HG03571 (cell line): ENCODE data around the gene RBMS3.

Source experiments
- ATAC-seq: cut with Tn5 transposase; IDR thresholded peaks from one replicate; pipeline ENCODE4 v1.9.1; 2021; ENCODE audit not compliant: unreplicated experiment

Gene RBMS3

DNA sequence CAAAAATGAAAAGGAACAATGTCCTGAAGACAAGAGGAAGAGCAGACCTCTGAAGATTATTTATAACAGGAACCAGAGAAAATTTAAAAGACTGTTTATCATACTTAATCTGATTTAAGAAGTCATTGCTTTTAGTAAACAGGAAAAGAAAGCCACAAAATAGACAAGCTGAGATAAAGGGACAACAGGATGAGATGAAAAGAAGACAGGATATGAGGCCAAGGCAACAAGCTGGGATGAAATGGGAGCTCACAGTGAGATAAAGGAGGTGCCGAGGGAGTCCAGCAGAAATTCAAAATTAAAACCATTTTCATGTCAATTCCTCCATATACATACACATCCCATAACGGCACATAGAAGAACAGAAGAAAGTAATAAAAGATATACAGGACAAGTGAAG lies 277.0 kb downstream of the RBMS3 start:
- no peak for ATAC-seq

DNA sequence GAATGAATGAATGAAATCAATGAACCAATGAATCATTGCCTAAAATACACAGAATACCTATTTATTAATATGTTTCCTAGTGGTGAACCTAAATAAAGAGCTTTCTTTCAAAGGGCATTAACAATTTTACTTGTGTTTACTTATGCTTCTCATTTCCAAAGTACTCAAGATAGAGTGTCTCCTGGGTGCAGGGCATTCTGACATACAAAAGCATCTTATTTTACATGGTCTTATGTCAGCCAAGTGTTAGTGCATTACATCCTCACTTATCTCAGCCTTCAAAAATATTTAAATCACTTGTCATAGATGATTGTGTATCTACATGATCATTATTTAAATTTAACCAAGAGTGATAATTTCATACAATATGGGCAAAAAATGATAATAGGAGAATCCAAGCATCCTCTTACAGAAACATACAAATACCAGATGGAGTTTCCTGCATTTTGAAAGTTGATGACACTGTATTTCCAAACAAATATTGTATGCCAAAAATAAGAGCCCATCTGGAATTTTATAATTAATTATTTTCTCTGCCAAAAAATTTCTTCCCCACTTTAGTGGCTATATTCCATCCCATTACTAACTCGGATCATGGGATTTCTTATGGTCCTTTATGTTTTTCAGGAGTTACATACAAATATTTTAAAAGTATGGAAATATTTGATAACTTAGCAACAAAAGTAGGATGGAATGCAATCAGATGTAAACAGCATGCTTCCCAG lies 279.0 kb downstream of the RBMS3 start:
- ATAC-seq: no peak

GRCh38 chr3:29561651-29562149 lies 280.8 kb downstream of the RBMS3 start:
- ATAC-seq: no peak

DNA sequence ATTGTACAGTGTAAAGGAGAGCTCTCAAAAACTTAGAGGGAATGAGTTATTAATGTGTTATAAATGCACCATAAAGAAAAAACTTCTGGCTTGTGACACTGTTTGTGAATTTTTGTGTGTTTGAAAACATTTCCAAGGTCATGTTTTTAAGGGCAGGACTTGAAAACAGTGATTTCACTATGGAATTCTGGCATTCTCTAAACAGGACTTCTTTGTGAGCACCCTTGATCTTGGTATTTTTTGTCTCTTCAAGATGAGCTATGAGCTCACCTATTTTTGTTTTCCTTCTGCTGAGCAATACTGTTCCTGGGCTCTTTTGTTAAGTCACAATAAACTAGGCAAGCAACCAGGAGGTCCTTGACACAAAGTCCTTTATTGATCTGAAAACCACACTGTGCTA lies 284.4 kb downstream of the RBMS3 start:
- no peak for ATAC-seq

DNA sequence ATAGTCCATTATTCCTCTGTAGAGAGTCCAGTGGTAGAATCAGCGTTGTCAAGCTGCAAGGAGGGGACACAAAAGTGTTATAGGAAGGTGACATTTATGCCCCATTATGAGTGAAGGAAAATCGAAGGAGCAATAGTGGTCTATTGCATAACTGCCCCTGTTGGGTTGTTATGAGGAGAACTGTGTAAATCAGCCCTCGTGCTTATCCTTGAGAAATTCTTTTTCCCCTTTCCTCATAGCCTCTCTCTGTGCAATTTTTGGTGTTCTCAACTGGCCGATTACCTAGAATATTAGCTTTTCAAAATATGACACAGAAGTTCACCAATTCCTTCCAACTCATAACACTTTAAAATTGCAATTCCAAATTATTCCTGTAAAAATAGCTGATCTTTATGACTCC lies 286.6 kb downstream of the RBMS3 start:
- ATAC-seq: no peak

- no peak for ATAC-seq
Observed at GRCh38 chr3:29568355-29568754, 287.5 kb downstream of the RBMS3 start.

GRCh38 chr3:29576181-29576580 lies 295.3 kb downstream of the RBMS3 start:
- ATAC-seq: no peak

GRCh38 chr3:29576675-29577074 lies 295.8 kb downstream of the RBMS3 start:
- no peak for ATAC-seq

- no peak for ATAC-seq
Observed at GRCh38 chr3:29577250-29577649, 296.4 kb downstream of the RBMS3 start.

DNA sequence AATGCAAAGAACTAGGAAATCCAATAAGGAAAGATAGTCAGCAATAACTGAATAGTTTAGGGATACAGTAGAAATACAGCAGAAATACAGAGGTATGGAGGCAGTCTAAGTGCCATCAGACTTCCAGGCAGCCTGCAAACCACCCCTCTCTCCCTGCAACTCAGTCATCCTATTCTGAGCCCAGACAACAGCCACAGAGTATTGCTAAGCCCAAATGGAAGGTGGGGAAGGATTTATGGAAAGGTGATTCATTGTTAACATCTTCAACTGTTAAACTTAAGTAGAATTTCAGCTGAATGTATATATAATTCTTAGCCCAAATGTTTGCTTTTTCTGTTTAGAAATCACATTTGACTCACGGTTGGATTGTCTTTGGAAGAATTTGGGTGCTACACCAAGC lies 300.4 kb downstream of the RBMS3 start:
- no peak for ATAC-seq

DNA sequence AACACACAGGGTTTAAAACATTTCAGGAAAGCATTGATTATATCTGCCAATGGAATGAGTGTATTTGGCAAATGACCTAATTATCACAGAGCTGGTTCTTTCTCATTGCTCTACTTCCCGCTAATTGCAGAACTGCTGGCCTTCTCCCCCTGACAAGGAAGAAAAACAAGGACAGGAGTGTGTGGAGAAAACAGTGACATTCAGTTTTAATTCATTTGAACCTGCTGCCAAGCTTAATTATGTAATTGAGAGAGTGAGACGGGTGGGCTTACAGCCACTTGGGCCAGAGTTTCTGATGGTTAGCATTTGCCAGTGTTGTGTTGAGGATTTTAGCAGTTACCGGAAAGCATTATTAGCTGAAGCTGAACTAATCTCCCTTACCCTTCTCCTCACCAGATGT lies 301.4 kb downstream of the RBMS3 start:
- ATAC-seq: no peak

GRCh38 chr3:29583861-29584260 lies 303.0 kb downstream of the RBMS3 start:
- no peak for ATAC-seq

- no peak for ATAC-seq
Observed at GRCh38 chr3:29585368-29585767, 304.5 kb downstream of the RBMS3 start.

DNA sequence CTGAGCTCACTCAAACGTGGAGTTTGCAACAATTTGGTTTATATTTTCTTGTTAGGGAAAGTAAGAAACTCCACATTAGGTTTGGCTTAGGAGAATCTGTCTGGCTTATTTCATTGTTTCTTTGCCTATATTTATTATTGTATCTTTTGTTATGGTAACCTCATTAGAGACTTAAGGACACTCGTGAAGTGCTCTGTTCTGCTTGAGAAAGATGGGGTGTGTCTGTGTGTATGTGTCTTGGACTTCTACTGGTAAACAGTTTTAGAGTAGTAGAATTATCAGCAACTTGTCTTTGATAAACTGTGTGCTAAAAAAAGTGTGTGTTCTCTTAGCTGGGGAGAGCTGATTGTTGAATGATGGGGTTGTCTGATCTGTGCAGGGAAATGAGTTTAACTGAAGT lies 306.5 kb downstream of the RBMS3 start:
- no peak for ATAC-seq

- no peak for ATAC-seq
Observed at GRCh38 chr3:29590012-29590411, 309.1 kb downstream of the RBMS3 start.

- no peak for ATAC-seq
Observed at GRCh38 chr3:29590461-29590860, 309.6 kb downstream of the RBMS3 start.

GRCh38 chr3:29591579-29591978 lies 310.7 kb downstream of the RBMS3 start:
- no peak for ATAC-seq

- no peak for ATAC-seq
Observed at GRCh38 chr3:29593802-29594201, 312.9 kb downstream of the RBMS3 start.

- no peak for ATAC-seq
Observed at GRCh38 chr3:29594261-29594660, 313.4 kb downstream of the RBMS3 start.

DNA sequence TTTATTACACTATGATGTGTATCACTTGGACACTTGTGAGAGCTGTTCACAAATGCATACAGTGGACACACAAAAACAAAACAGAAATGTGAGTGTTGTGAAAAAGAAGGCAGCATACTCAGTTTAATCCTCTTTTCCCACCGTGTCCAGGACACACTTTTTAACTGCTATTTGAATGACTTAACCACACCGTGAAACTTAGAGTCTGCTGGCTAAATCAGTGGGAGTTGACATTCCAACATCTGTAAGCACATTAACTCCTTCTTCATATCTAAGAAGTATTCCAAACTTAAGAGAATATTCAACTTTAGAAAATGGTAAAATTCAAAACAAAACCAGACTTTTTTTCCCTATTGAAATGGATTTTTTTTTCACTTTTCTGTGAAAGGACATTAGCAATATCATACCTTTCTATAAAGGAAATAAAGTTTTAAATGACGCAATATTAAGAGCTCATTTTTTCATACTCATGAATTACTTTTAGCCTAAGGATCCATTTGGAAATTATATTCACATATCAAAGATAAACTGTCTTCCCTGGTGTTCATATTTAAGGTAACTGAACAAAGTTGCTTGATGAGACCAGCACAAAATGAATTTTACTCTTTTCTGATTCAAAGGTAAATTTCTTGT lies 316.6 kb downstream of the RBMS3 start:
- ATAC-seq: no peak

DNA sequence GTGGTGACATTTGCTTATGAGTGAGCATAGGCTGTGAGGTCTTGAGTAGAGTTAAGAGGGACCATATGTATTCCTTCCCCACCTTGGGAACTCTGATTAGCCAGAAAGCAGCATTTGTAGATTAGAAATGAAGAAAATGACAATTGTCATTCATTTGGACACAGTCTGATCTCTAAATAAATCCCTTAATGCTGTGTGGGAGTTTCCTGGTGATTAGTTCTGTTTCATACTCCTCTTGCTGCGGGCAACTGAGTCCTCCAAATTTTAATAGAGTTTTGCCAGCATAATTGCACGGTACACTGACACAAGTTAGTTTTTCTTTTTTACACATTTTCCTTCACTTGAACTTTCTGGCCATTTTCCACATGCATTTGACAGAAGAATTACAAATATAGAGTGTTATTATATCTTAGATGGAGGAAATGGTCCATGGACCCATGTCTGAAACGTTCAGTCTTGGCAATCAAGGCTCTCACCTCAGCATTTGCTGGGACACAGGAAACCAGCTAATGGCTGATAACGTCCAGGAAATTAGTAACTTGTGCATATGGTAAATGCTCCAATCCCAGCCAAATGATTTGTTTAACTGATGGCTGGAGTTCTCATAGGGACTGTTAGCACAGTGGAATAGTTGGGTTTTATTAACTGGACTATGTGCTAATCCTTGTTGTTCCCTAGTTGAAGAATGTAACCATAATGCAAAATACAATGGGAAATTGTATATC lies 321.2 kb downstream of the RBMS3 start:
- ATAC-seq: no peak

- ATAC-seq: no peak
Observed at GRCh38 chr3:29605845-29606244, 325.0 kb downstream of the RBMS3 start.
